B cell (primary cell): Measurements from ENCODE around the gene RABGAP1L.

Experiments
- CTCF ChIP-seq: fragments of 200-600 bp; IDR thresholded peaks from one replicate; pipeline ENCODE4 v1.8.0; 2022; ENCODE audit warnings: antibody characterized with exemption, mild to moderate bottlenecking
- EZH2 ChIP-seq: IDR thresholded peaks from 2 replicates; pipeline ENCODE4 v1.6.1; 2012; ENCODE audit warnings: borderline replicate concordance, low read depth, mild to moderate bottlenecking, moderate library complexity, low read length; ENCODE audit not compliant: insufficient read depth, poor library complexity, severe bottlenecking

GRCh38 chr1:174870319-174870718, 711.0 kb downstream of the RABGAP1L start:
- no peak for TF ChIP-seq CTCF
- no peak for TF ChIP-seq EZH2
